ENCODE results near the gene ADAMTS18.

Gene ADAMTS18

GRCh38 chr16:77364770-77365169 is 70.1 kb downstream of the ADAMTS18 start:
- Histone ChIP-seq H2AFZ (ENCODE audit: low read depth, low read length) (no peak overlapping the region), H3K4me1 (ENCODE audit: insufficient read depth, low read length) (no peaks in the 10 kb centered on the region), H3K79me2 (ENCODE audit: insufficient read depth, low read length) (no peaks in the 10 kb centered on the region), H3K36me3 (ENCODE audit: insufficient read depth, low read length) (no peaks in the 10 kb centered on the region), H3K27ac (ENCODE audit: low read length) (no peak overlapping the region), H3K27me3 (ENCODE audit: insufficient read depth, low read length, poor library complexity) (no peaks in the 10 kb centered on the region), H3K4me2 (ENCODE audit: insufficient read depth, low read length) (no peak overlapping the region), H3K9ac (ENCODE audit: low read depth, low read length) (no peak overlapping the region), H3K4me3 (ENCODE audit: low read depth in 1 of 2, low read length in 2 of 2) (no peak overlapping the region), H3K9me3 (ENCODE audit: insufficient read depth, low read length, severe bottlenecking) (no peaks in the 10 kb centered on the region), H4K20me1 (ENCODE audit: insufficient read depth, low read length) (no peaks in the 10 kb centered on the region)
- no peak for TF ChIP-seq EZH2 (IDR thresholded peaks at IDR 0.05; ENCODE audit: borderline replicate concordance, low read depth, low read length, severe bottlenecking)
- no peak for TF ChIP-seq CTCF (IDR thresholded peaks at IDR 0.05; ENCODE audit: borderline replicate concordance, extremely low read depth, low read length, poor library complexity, severe bottlenecking)
- DNase-seq (no peak), ATAC-seq (ENCODE audit: insufficient read depth, low read depth) (no peak)

- H3K27ac ChIP-seq (ENCODE audit: low read length): no peak overlapping the region
- no peak overlapping the region for H3K4me2 ChIP-seq (ENCODE audit: insufficient read depth, low read length)
- ATAC-seq (ENCODE audit: insufficient read depth, low read depth): no peak
- H3K4me3 ChIP-seq (ENCODE audit: low read depth in 1 of 2, low read length in 2 of 2): no peak overlapping the region
- H3K4me1 ChIP-seq (ENCODE audit: insufficient read depth, low read length): no peaks in the 10 kb centered on the region
- no peaks in the 10 kb centered on the region for H4K20me1 ChIP-seq (ENCODE audit: insufficient read depth, low read length)
- H3K27me3 ChIP-seq (ENCODE audit: insufficient read depth, low read length, poor library complexity): no peaks in the 10 kb centered on the region
- H3K36me3 ChIP-seq (ENCODE audit: insufficient read depth, low read length): no peaks in the 10 kb centered on the region
- no peak for TF ChIP-seq EZH2 (IDR thresholded peaks at IDR 0.05; ENCODE audit: borderline replicate concordance, low read depth, low read length, severe bottlenecking)
- H3K9ac ChIP-seq (ENCODE audit: low read depth, low read length): no peak overlapping the region
- no peak overlapping the region for H2AFZ ChIP-seq (ENCODE audit: low read depth, low read length)
- H3K79me2 ChIP-seq (ENCODE audit: insufficient read depth, low read length): no peaks in the 10 kb centered on the region
- no peaks in the 10 kb centered on the region for H3K9me3 ChIP-seq (ENCODE audit: insufficient read depth, low read length, severe bottlenecking)
- DNase-seq: no peak
These were observed 75.8 kb downstream of the ADAMTS18 start for GRCh38 chr16:77359065-77359502.

GRCh38 chr16:77353587-77354263 is 81.1 kb downstream of the ADAMTS18 start:
- no peak for ATAC-seq (ENCODE audit: insufficient read depth, low read depth)

More at GRCh38 chr16:77353587-77354263, 81.1 kb downstream of the ADAMTS18 start:
- Histone ChIP-seq H2AFZ (ENCODE audit: low read depth, low read length) (no peak overlapping the region), H3K4me1 (ENCODE audit: insufficient read depth, low read length) (no peaks in the 10 kb centered on the region), H3K9me3 (ENCODE audit: insufficient read depth, low read length, severe bottlenecking) (no peaks in the 10 kb centered on the region), H3K36me3 (ENCODE audit: insufficient read depth, low read length) (no peaks in the 10 kb centered on the region), H3K27ac (ENCODE audit: low read length) (no peak overlapping the region), H3K79me2 (ENCODE audit: insufficient read depth, low read length) (no peaks in the 10 kb centered on the region), H3K4me3 (ENCODE audit: low read depth in 1 of 2, low read length in 2 of 2) (no peak overlapping the region), H4K20me1 (ENCODE audit: insufficient read depth, low read length) (no peaks in the 10 kb centered on the region), H3K27me3 (ENCODE audit: insufficient read depth, low read length, poor library complexity) (no peaks in the 10 kb centered on the region), H3K9ac (ENCODE audit: low read depth, low read length) (no peak overlapping the region), H3K4me2 (ENCODE audit: insufficient read depth, low read length) (no peak overlapping the region)
- no peak for DNase-seq
- TF ChIP-seq EZH2 (IDR thresholded peaks at IDR 0.05; ENCODE audit: borderline replicate concordance, low read depth, low read length, severe bottlenecking) (no peak), CTCF (IDR thresholded peaks at IDR 0.05; ENCODE audit: borderline replicate concordance, extremely low read depth, low read length, poor library complexity, severe bottlenecking) (no peak)

Measured in DND-41 (cell line).